HG03060 (cell line): ENCODE data around the gene RAD51B.

ENCODE experiments used
- ATAC-seq: cut with Tn5 transposase; IDR thresholded peaks from one replicate; pipeline ENCODE4 v1.9.1; 2021; ENCODE audit warnings: low read depth, moderate number of reproducible peaks; ENCODE audit not compliant: unreplicated experiment

Gene RAD51B

DNA sequence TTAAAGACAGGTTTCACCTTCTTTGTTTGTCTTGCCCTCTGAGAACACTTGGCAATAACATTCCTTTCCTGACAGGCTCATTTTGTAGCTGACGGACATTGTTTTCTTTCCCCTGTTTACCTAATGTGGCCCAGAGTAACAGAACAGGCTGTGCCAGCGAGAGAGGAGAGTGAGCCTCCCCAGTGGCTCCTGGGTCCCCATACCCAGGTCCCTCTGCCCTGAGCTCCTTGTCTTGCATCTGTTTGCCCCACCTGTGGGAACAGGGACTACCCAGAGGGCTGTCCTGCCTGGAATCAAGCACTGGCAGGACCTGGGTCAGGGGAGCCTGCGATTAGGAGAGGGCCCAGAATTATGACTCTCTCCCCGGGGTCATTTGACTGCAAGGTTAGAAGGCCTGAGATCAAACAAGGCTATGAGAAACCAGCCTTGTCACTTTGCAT lies 750.4 kb downstream of the RAD51B start:
- ATAC-seq = no peak

- no peak for ATAC-seq
These were observed 751.6 kb downstream of the RAD51B start for GRCh38 chr14:68571114-68571591.

DNA sequence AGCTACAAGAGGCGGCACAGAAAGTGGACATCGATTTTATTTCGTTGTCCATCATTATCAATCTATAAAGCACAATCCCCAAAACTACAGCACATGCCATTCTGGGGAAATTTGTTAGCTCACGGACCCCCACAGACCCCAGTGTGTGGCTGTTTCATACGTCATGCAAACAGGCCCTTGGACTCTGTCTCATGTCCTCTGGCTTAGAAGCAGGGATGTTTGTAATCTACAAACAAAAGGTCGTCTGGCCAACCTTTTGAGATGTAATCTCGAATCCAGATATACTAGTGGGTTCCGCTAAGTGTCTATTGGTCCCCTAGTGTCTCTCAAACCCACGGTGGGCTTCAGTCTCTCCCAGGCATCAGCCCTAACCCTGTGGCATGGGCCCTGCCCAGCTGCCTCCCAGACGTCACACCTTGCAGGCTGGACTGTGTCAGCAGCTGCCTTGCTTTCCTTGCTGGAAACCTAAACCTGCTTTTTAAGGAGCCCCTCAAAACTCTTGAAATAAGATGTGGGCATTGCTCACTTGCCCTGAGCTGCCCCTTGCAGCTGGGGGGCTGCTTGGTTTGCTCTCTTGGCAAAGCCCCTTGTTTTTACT lies 752.4 kb downstream of the RAD51B start:
- no peak for ATAC-seq

DNA sequence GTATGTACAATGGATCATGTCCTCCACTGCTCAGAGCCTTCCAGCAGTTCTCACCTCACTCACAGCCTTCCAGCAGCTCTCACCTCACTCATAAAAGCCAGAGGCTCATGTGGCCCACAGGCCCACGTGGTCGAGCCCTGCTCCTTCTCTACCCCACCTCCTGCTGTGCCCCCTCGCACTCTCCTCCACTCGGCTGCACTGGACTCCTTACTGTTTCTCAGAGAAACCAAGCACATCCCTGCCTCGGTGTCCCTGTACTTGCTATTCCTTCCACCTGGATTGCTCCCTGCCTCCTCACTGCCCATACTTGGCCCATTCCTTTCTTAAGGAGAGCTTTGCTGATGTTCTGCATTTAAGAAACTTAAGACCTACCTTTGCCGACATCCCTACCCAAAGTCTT lies 753.5 kb downstream of the RAD51B start:
- ATAC-seq = no peak

- no peak for ATAC-seq
These were observed 754.1 kb downstream of the RAD51B start for GRCh38 chr14:68573722-68574121.

DNA sequence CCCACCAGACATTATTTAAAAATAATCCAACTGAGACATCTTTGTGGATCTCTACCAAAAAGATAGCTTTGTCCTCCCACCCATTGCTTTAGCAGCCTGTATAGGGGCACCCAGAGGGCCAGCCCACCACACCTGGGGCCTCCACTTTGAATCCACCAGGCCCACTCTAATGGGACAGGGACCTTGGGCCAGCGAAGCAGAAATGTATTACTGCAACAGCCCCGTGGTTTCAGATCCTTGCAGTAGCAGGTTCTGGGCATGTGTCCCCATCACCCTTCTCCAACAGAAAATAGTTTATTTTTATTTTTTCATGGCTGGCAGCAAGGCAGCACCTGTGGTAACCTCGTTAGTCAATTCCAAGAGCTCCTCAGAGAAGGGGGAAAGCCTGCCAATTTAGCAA lies 754.9 kb downstream of the RAD51B start:
- no peak for ATAC-seq

DNA sequence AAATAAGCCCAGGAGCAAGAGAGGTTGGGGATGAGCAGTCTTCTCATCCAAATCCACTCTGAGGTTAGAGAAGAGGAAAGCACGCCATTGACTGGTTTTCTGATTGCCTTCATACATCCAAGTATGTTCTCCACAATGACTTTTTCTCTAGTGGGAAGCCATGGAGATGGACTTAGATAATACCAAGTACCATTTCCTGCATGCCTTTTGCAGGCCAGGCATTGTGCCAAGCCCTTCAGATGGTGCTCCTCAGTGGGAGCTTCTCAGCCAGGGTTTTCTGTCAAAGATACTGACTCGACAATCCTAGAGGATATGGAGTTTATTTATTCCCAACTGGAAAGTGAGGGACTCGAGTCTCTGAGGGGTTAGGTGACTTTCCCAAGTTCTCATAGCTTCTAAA lies 755.3 kb downstream of the RAD51B start:
- ATAC-seq = no peak

DNA sequence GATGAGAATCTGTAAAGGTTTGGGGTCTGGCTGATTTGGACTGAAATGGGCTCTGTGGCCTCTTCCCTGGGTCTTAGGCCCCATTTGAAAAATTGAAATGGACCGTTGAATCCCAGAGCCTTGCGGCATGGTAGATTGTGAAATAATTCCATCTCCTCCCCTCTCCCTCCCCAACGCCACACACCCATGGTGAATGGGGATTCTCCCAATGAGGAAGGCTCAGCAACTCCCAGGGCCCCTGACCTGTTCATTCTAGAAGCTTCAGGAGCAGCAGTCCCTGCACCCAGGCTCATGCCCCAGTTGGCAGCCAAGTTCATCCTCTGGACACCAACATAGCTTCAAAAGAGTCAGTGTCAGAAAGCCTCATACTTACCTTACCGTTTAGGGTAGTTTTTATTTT lies 755.8 kb downstream of the RAD51B start:
- no peak for ATAC-seq

- no peak for ATAC-seq
These were observed 756.5 kb downstream of the RAD51B start for GRCh38 chr14:68576031-68576430.

DNA sequence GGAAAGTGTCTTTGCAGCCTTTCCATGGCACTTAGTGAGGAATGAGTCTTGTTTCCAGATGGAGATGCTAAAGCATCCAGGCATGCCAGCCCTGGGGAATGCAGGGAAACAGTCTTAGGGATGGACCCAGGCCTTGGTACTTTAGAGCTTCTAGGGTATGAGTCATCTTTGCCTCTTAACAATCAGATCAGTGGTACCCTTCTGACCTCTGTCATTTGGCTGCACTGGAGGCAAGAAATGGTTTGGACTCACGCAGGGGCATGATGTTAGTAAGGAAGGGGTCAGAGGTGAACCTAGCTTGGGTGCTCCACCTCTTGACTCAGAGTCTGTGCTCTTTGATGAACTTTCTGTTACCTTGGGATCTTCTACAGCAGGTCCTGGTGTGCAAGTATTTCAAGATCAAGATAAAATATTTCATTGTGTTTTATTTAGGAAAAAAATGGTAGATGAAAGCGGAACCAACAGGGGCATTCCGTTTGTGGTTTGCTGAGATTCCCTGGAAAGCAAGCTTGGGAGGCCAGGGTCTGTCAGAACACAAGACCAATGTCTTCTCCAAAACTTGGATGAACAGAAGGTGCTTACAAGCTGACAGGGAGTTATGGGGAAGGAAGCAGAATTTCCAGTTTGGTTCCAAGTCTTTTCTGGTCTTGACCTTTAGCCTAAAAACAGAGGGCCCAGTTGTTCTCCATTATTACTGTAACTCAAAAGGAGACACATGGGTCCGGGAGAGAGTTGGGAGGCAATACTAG lies 757.1 kb downstream of the RAD51B start:
- ATAC-seq = no peak

GRCh38 chr14:68577802-68578541 lies 758.4 kb downstream of the RAD51B start:
- ATAC-seq = no peak

GRCh38 chr14:68578597-68578996 lies 759.0 kb downstream of the RAD51B start:
- no peak for ATAC-seq

- ATAC-seq = no peak
These were observed 760.6 kb downstream of the RAD51B start for GRCh38 chr14:68580096-68580645.

- no peak for ATAC-seq
These were observed 761.1 kb downstream of the RAD51B start for GRCh38 chr14:68580671-68581070.

GRCh38 chr14:68583548-68584280 lies 764.1 kb downstream of the RAD51B start:
- ATAC-seq = no peak

DNA sequence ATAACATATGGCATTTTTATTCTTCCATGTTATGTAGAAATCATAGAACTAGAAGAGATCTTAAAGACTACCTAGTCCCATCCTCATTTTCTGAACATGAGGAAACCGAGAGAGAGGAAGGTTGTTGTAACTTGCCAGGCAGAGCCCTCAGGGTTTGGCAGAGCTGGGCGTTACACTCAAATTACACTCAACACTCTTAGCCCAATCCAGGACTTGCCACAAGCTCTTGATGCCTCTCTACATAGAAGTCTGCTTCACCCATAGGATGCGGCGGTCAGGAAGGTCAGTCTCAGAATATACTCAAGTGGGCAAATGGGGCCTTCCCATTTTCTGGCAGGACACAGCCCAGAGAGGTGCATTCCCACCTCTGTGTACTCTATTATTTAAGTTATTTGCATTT lies 765.2 kb downstream of the RAD51B start:
- ATAC-seq = no peak

GRCh38 chr14:68585690-68586089 lies 766.1 kb downstream of the RAD51B start:
- no peak for ATAC-seq

GRCh38 chr14:68586896-68587751 lies 767.5 kb downstream of the RAD51B start:
- no peak for ATAC-seq

DNA sequence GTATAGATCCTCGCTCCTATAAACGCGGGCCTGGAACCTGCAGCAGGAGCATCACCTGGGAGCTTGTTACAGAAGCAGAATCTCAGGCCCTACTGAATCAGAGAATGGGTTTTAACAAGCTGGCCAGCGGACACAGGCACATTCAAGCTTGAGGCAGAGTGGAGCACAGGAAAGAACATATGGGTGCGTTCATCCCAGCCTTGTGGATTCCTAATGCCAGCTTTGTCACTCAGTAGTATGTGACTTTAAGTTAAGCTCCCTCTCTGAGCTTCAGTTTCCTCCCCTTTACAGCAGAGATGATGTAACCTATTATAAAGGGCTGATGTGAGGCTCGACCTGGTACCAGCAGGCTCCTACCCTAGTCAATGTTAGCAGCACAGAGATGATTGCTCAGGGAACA lies 768.4 kb downstream of the RAD51B start:
- no peak for ATAC-seq
